EL (cell line): ENCODE results near the gene EPHA2.
A peak's percentile ranks its signal among the peaks of the same experiment; 100 is the strongest.

ENCODE experiments used
- DNase-seq: peaks from one replicate; pipeline ENCODE4 v3.0.0-alpha.2; 2016

EPHA2 gene

GRCh38 chr1:16134066-16134801 is 21.6 kb downstream of the EPHA2 start:
- DNase-seq: no peak

DNA sequence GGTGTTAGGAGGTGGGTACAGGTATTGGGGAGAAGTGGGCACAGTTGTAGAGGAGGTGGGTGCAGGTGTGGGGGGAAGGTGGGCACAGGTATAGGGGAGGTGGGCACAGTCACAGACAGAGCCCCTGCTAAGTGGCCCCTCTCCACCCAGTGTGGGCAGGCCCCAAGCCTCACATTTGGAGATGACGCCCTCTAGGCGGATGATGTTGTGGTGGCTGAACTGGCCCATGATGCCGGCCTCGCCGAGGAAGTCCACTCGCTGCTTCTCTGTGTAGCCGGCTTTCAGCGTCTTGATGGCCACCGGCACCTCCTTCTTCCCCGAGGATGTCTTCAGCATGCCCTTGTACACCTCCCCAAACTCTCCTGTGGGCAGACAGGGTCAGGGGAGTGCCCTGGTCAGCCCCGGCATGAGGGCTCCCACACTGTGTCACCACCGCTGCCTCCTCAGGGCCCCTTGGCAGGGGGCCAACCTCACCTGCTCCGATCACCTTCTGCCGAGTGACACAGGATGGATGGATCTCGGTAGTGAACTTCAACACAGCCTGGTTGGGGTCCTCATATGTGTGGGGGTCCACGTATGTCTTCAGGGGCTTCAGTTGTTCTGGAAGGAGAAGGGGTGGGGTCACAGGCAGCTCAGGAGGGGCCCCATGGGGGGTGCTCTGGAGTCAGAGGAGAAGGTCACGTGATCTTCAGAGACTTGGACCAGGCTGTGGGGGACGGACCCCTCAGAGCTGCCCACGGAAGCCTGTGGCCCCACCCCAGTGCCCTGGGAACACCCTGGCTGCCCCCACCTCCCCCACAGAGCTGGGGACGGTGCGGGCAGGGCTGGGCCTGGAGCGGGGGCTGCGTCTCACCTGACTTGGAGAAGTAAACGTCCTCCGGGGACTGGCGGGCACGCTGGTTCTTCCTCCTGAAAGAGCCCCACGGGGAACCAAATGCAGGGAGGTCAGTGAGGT is 22.6 kb downstream of the EPHA2 start:
- DNase-seq: no peak

DNA sequence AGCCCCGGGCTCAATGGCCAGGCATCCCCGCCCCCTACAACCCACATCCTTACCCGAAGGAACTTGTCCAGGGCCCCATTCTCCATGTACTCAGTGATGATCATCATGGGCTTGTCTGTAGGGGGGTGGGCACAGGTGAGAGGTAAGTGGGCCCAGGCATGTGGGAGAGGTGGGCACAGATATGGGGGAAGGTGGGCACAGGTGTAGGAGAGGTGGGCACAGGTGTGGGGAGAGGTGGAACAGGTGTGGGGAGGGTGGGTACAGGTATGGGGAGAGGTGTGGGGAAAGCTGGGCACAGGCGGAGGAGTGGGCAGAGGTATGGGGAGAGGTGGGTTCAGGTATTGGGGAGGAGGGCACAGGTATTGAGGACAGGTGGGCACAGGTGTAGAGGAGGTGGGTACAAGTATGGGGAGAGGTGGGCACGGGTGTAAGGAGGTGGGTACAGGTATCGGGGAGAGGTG is 23.5 kb downstream of the EPHA2 start:
- DNase-seq: no peak

- no peak for DNase-seq
Observed at GRCh38 chr1:16131636-16132324, 24.1 kb downstream of the EPHA2 start.

DNA sequence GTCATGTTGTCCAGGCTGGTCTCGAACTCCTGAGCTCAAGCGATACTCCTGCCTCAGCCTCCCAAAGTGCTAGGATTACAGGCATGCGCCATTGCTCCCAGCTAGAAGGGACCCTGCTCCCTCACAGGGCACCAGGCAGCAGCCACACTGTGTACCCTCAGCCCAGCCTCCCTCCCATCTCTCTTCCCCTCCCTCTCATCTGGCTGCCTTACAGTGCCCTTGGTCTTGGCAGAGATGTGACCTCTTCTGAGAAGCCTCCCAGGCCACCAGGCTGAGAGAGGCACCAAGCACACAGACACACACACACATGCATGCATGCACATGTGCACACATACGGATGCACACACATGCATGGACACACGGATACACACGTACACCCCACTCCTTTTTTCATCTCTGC is 25.0 kb downstream of the EPHA2 start:
- no peak for DNase-seq

DNA sequence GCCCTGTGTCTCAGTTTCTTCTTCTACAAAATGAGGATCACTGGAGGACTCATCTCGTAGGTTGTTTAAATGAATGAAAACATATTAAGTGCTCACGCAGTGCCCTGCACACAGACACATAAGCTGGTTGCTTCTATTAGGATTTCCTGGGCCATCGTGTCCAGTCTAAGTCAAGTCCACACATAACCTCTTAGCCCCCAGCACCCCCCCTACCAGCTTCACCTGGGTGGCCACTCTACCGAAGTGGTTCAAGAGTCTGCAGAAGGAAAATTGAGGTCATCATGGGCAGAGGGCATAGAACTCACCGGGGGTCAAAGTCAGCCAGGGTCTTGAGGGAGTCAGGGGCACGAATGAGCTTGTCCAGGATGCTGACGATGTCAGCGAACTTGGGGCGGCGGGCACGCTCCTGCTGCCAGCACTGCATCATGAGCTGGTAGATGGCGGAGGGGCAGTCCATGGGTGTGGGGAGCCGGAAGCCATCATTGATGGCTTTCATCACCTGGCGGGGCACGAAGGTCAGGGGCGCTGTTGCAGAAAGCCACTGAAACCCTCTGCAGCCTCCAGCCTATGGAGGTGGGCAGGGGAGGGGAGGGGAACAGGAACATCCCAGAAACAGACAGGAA is 25.8 kb downstream of the EPHA2 start:
- DNase-seq: no peak

- no peak for DNase-seq
Observed at GRCh38 chr1:16129316-16129715, 26.6 kb downstream of the EPHA2 start.

DNA sequence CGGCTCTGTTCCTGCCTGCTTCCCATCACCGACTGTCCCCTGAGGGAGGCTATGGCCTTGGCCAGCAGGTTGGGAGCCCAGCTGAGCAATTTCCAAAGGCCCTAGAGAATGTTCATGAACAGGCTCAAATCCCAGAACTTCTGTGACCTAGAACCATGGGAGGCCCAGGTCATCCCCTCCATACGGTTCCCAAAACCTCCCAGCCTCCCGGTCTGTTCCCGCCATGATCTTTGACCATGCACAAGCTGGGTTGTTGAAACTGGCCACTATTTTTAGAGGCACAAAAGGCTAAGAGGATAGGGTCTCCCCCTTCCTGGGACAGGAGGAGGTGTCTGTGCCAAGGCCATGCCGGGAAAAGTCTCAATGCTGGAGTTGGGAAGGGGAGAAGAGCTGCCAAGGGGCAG is 27.5 kb downstream of the EPHA2 start:
- DNase-seq: no peak

GRCh38 chr1:16127676-16128337 is 28.1 kb downstream of the EPHA2 start:
- DNase-seq: no peak

DNA sequence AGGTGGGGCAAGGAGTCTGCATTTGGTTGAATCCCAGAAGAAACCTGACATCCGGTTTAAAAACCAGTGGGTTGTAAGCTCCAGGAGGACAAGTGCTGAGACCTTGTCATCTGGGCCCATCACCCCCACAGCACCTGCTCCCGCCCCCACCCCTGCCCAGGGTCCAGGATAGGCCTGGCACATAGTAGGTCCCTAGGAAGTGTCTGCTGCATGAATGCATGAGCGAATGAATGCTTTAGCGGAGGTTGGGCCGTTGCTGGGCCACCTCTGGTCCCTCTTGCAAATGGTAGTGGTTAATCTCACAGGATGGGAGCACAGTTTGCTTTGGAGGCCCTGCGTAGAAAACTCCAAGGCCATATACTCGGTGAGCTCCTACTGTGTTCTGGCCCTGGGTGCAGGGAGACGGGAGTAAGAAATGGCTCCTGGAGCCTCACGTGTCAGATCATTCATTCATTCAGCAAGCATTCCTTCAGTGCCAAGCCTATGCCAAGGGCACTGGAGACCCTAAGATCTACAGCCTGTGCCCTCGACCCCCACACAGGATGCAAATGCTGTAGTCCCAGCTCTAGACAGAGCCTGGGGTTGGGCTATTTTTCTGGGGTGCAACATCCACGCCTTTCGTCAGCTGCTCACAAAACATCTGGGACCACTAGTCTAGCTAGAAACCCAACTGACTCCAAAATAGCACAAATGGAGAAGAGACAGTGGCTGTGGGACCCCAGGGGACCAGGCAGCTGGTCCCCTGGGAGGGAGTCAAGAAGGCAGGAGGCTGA is 28.9 kb downstream of the EPHA2 start:
- DNase-seq: no peak

GRCh38 chr1:16126160-16126559 is 29.7 kb downstream of the EPHA2 start:
- no peak for DNase-seq

GRCh38 chr1:16125483-16125882 is 30.4 kb downstream of the EPHA2 start:
- no peak for DNase-seq

- DNase-seq: no peak
Observed at GRCh38 chr1:16125088-16125470, 30.8 kb downstream of the EPHA2 start.

DNA sequence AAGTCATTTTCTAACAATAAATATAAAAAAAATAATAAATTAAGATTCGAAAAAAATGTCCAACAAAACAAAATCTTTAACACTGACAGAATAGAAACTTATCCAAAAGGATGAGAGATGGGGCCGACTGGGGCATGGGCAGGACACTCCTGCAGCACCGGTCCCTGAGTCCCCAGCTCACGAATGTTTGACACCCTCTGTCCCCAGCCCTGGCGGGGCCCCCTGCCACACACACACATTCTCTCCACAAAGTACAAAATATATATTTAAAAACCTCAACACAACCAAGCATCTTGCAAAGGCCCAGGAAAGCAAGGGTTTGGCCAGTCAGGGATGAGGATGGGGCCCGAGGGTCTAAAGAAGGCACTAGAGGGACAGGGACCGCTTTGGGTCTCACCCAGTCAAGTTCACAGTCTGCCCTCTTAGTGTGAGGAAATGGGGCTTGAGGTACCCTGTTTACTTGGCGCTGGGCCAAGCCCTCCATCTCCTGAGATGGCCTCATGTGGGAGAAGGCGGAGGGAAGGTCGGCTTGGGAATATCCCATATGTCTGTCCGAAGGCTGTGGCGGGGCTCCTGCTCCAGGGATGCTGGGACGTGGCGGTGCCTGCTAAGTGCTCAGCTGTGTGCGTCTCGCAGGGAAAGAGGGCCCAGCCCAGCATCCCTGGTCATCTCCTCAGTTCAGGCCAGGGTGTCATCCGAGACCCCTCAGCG is 31.3 kb downstream of the EPHA2 start:
- DNase-seq: no peak

GRCh38 chr1:16122916-16123315 is 33.0 kb downstream of the EPHA2 start:
- peak; percentile 73 for DNase-seq

DNA sequence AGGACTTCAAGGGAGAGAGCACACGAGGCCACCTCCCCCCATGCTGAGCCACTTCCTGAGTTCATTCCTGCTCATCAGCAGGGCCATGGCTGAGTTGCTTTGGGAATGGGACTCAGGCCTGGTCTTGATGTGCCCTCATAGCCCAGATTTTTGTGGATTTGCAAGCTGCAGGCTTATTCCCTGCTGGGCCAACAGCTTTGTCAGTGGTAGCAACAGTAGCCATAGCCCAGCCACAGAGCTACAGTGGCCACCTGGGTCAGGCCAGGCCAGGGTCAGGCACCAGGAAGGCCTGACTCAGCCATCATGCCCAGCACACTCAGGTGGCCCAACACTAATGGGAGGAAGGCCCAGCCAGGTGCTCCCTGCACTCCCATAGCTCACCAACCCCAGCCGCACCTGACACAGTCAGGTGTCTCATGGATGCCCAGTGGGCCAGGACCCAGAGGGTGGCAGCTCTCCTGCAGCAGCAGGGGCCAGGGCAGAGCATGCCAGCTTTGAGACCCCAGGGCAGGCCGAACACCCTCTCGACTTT is 33.5 kb downstream of the EPHA2 start:
- DNase-seq: peak; percentile 34

DNA sequence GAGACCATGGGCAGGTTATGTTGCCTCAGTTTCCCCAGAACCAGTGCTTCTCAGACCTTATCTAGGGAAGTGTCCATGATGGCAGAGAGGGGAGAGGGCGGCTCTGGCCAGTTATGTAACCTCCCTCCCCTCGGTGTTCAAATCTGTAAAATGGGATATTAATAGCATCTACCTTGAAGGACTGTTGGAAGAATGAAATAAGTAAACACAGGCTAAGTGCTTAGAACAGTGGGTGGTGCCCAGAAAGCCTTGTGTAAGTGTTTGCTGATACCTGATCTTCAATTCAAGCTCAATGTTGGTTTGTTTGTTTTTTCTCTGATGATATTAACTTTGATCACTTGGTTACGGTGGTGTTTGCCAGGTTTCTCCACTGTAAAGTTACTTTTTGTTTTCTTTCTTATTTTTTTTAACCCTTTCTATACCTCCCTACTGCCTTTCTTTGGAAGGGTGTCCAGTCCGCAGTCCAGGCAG is 34.9 kb downstream of the EPHA2 start:
- no peak for DNase-seq

GRCh38 chr1:16120407-16120806 is 35.5 kb downstream of the EPHA2 start:
- DNase-seq: no peak

DNA sequence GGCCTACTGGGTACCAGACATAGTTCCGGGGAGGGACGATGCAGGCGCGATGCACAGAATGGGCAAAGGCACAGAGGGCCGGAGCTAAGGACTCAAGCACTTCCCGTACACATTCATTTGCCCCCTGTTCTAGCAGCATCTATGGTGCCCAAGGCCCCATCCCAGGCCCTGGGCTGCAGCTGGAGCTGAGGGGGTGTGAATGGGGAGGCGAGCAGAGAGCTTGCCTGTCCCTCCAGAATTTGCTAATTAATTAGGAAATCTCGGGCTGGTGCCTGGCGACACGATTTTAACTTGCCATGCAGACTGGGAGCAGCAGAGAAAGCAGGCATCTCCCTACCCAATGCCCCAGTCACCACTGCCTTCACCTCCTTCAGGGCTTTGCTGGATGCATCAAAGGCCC is 35.9 kb downstream of the EPHA2 start:
- no peak for DNase-seq

- DNase-seq: no peak
Observed at GRCh38 chr1:16119504-16119903, 36.4 kb downstream of the EPHA2 start.
